ENCODE data around the gene CALD1.

Gene CALD1

GRCh38 chr7:134829380-134829986 is 50.0 kb downstream of the CALD1 start:
- DNase-seq, result no peak

- no peak for DNase-seq
Measured at GRCh38 chr7:134831862-134832261, 52.4 kb downstream of the CALD1 start.

DNA sequence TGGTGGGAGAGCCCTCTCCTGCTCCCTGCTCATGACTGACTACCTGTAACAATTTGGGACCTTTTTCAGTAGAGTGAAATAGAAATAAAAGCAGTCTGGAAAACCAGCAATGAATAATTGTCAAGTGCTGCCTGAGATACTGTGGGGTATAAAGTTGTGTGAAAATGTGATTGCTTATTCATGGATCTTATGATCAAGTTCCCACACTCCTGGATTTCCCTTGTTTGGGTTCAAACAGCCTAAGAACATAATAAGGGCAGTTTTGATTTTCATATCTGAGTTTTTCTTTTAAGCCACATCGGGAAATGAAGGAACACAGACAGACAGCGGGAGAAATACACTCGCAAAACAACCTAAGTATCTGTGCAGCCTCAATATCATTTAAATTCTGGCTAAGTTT is 52.9 kb downstream of the CALD1 start:
- no peak for DNase-seq

GRCh38 chr7:134834689-134835462 is 55.4 kb downstream of the CALD1 start:
- no peak for DNase-seq

- DNase-seq, result no peak
Measured at GRCh38 chr7:134835463-134835823, 56.0 kb downstream of the CALD1 start.

GRCh38 chr7:134836447-134836846 is 57.0 kb downstream of the CALD1 start:
- no peak for DNase-seq

DNA sequence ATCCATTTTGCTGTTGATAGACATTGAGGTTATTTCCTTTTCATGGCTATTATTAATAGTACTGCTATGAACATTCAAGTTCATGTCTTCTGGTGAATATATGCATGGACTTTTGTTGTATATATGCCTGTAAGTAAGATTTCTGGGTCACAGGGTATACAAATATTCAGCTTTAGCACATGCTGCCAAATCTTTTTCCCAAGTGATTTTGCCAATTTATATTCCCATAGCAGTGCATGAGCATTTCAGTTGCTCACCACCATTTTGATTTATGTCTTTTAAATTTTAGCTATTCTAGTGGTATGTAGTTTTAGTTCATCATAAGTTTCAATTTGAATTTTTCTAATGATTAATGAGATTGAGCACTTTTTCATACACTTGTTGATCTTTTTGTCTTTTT is 59.9 kb downstream of the CALD1 start:
- DNase-seq, result no peak

DNA sequence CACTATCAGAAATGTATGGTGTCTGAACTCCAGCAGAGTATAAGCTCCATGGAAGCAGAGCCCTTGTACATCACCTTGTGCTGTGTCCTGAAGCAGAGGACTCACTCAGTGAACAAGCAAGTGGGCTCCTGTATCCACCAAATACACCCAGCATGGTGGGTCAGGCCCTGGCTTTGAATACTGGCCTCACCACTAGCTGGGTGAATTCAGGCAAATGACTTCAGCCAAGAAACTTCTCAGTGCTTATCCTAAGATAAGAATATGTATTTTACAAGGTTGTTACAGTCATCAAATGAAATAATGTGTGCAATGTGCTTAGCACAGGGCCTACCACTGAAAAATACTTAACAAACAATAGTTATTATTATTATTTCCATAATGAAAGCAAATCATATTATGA is 62.6 kb downstream of the CALD1 start:
- DNase-seq, result no peak

GRCh38 chr7:134842886-134843430 is 63.5 kb downstream of the CALD1 start:
- no peak for DNase-seq

DNA sequence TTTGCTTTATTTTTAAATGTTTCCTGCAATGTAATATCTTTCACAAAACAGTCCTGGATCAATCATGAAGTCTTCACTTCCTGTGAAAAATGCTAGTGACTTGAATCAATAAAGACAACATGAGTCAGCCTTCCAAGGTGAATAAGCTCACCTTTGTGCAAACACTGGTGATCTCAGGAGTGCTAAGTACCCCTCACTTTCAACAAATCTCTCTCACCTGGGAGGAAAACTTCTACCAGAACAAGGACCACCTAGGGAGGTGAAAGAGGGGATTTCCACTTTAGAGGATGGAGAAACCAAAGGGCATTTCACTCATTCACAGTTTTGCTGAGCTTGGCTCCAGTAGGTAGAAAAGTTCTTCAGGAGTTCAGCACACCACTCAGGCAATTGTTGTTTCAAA is 64.8 kb downstream of the CALD1 start:
- no peak for DNase-seq

- DNase-seq, result no peak
Measured at GRCh38 chr7:134845461-134845860, 66.0 kb downstream of the CALD1 start.

- DNase-seq, result no peak
Measured at GRCh38 chr7:134847851-134848588, 68.6 kb downstream of the CALD1 start.

- DNase-seq, result no peak
Measured at GRCh38 chr7:134850066-134850465, 70.6 kb downstream of the CALD1 start.

GRCh38 chr7:134851141-134851540 is 71.7 kb downstream of the CALD1 start:
- DNase-seq, result no peak

DNA sequence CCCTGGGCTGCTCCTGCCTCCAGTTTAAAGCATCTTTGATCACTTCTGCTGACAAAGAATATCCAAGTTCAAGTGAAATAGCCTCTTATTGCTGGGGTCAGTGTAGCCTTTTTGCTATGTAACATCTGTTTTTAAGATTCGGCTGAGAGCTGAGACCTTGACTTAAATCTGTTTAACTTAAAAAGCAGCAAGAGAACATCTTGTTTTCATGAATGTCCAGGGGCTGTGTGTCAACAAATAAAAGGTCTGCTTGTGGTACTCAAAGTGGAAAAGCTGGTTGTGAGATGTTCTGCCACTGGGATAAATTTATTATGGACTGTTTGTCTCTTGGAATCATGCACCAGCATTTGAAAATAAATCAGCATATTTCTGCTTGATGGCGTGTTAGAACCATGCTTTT is 73.2 kb downstream of the CALD1 start:
- DNase-seq, result no peak

GRCh38 chr7:134854816-134855215 is 75.4 kb downstream of the CALD1 start:
- DNase-seq, result no peak

DNA sequence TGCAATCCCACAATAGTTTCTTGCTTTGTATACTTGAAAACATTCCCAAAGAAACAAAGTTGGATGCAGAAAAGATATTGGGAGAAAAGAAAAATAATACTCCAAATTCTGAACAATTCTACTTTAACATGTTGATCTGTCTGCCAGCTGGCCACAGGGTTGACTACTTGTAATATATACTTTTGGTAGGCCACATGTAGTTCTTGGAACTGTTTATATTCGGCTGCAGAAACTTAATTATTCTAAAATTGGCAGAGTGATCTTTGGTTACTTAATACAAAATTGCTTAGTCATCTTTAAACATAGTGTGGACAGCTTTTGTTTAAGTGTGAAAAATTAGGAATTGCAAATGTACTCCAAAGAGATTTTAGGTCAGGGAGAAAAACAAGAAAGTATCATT is 76.0 kb downstream of the CALD1 start:
- DNase-seq, result no peak

GRCh38 chr7:134856091-134856490 is 76.7 kb downstream of the CALD1 start:
- DNase-seq, result no peak

GRCh38 chr7:134856691-134857090 is 77.3 kb downstream of the CALD1 start:
- no peak for DNase-seq

- DNase-seq, result no peak
Measured at GRCh38 chr7:134857958-134858357, 78.5 kb downstream of the CALD1 start.

GRCh38 chr7:134859783-134860182 is 80.3 kb downstream of the CALD1 start:
- no peak for DNase-seq

DNA sequence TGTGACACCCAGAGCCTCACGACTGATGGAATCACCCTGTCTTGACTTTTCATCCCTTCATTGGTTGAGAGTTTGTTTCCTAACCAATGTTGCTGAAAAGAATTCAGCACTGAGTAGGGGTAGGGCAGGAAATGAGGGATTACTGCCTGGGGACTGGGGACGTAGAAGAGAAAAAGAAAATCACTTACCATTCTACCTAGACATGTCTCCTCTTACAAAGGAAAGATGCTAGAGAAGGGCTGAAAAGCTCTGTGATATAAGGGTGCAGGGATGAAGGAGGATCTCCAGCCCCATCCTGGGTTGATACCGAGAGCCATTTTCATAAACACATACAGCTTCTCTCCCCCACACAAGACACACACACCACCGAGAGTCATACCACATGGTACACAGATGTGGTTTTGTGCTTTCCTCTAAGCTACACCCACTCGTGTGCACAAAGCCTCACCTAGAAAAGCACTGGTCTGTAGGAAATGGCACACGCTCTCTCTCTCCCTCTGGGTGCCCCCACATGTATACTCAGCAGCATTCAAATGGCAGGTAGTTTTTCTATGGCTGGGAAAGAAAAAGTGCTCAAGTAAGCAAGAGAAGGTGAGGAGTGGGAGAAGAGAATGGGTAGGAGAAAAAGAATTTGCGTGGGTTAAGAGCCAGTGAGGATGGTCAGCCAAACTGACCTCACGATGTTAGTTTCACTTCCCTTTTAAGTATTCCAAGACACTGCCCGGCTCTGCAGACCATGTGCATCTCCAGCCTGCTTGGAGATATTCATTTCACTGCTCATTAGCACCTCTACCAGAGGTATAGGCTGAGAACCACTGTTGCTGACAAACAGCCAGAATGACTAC is 85.8 kb downstream of the CALD1 start:
- peak in 2 of 4 experiments; percentile 6 to 9 for DNase-seq

- DNase-seq, result no peak
Measured at GRCh38 chr7:134866617-134867016, 87.2 kb downstream of the CALD1 start.

Measured in activated naive CD4-positive, alpha-beta T cell (primary cell).